Spinal cord (tissue), 10 donors: ENCODE measurements around the gene PHLDA2. TPM values are rescaled to one million over a fixed set of nuclear protein-coding genes. Genes with fewer than 3 reads are reported as not detected.

Experiments
- DNase-seq, 6 donors: peaks; one replicate each; pipeline versions ENCODE4 v3.0.0 to v3.0.0-alpha.2; 2013 to 2015; ENCODE audit warnings: low spot score in 6 of 6, low read depth in 4 of 6
- H3K27ac ChIP-seq: one replicate; pipeline ENCODE4 v1.5.1; 2013; ENCODE audit warnings: low read depth, low read length, control low read depth
- H3K27me3 ChIP-seq: one replicate; pipeline ENCODE4 v1.6.1; 2013; ENCODE audit warnings: low read length; ENCODE audit not compliant: control insufficient read depth, insufficient read depth
- H3K36me3 ChIP-seq: one replicate; pipeline ENCODE4 v1.6.1; 2013; ENCODE audit warnings: low read length; ENCODE audit not compliant: control insufficient read depth, insufficient read depth
- H3K4me1 ChIP-seq: one replicate; pipeline ENCODE4 v1.6.1; 2013; ENCODE audit warnings: low read length; ENCODE audit not compliant: control insufficient read depth, insufficient read depth
- H3K4me3 ChIP-seq: one replicate; pipeline ENCODE4 v1.5.1; 2013; ENCODE audit warnings: low read depth, low read length, control low read depth
- H3K9me3 ChIP-seq: one replicate; pipeline ENCODE4 v1.6.1; 2013; ENCODE audit warnings: low read length; ENCODE audit not compliant: control insufficient read depth, insufficient read depth
- WGBS: methylation state at CpG from one replicate; pipeline ENCODE4 v1.1.5; 2013; ENCODE audit warnings: missing lambda C conversion rate; ENCODE audit not compliant: insufficient coverage; 5-methylcytosine and 5-hydroxymethylcytosine counted together
- polyA plus RNA-seq, 2 donors: library from polyadenylated mRNA; unstranded; fragments of 120-200 nt; gene quantifications; one replicate each; pipeline ENCODE4 v1.2.1, GENCODE V29; 2013; ENCODE audit not compliant: insufficient read length in 2 of 2
- total RNA-seq, 2 donors: library from RNA; depleted of rRNA in 1 of 2; stranded (reverse); fragments of 120-200 nt in 1 of 2; fragments of >200 nt in 1 of 2; gene quantifications; one replicate each; pipeline versions ENCODE4 v1.2.3 to v1.2.4, GENCODE V29; 2013 to 2014
- donor health status: healthy.

PHLDA2 gene
- total and polyA plus RNA-seq, 4 donors: 0.30 to 2.8 (median 1.4) TPM

DNA sequence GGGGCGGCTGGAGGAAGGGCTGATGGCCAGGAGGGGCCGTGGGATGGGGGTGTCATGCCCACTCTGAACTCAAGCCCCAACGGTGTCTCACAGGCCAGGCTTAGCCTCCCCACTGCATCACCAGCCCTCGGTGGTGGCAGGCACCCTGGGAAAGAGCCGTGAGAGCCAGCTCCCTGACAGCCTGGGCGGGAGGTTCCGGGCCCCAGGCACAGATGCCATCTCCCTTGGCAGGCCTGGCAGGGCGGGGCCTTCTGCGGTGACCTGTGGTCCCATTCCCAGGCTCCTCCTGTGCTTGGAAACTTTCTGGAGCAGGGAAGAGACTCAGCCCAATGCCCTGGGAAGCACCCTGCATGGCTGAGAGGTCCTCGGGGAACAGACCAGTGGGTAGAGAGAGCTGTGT is 4.8 kb downstream of the PHLDA2 start:
- Histone ChIP-seq H3K4me3 (no peak overlapping the region), H3K4me1 (peaks cover 10% of the 10 kb centered on the region), H3K27me3 (peaks cover 23% of the 10 kb centered on the region), H3K9me3 (no peaks in the 10 kb centered on the region), H3K27ac (no peak overlapping the region), H3K36me3 (no peaks in the 10 kb centered on the region)
- 82% methylated on average over 9 of the region's 10 CpGs for WGBS
- no peak for DNase-seq

- H3K9me3 ChIP-seq: no peaks in the 10 kb centered on the region
- no peak overlapping the region for H3K27ac ChIP-seq
- 83% methylated on average over 22 of the region's 22 CpGs for WGBS
- peaks cover 18% of the 10 kb centered on the region for H3K27me3 ChIP-seq
- DNase-seq: no peak
- no peak overlapping the region for H3K4me3 ChIP-seq
- H3K4me1 ChIP-seq: peaks cover 7% of the 10 kb centered on the region
- no peaks in the 10 kb centered on the region for H3K36me3 ChIP-seq
Measured at GRCh38 chr11:2923446-2924375, 5.5 kb downstream of the PHLDA2 start.

DNA sequence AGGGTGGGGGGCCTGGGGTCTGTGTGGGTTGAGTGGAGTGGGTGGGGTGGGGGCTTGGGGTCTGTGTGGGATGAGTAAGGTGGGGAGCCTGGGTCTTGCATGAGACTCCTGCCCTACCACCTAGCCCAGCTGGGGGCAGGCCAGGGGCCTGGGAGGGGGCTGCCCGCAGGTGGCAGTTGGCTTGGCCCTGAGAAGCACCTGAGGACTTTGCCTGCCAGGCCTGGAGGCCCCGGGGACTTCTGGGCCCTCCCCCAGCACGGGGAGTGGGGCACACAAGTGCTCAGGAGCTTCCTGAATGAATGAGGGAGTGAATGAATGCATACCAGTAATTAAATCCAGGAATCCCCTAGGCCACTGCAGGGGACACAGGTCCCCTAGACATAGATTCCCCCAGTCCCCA is 6.6 kb downstream of the PHLDA2 start:
- no peak overlapping the region for H3K4me3 ChIP-seq
- H3K27me3 ChIP-seq: peaks cover 7% of the 10 kb centered on the region
- DNase-seq: no peak
- no peak overlapping the region for H3K27ac ChIP-seq
- 73% methylated on average over 1 of the region's 3 CpGs for WGBS
- H3K9me3 ChIP-seq: no peaks in the 10 kb centered on the region
- H3K4me1 ChIP-seq: no peaks in the 10 kb centered on the region
- H3K36me3 ChIP-seq: no peaks in the 10 kb centered on the region

- 89% methylated on average over 27 of the region's 29 CpGs for WGBS
- Histone ChIP-seq H3K4me1 (no peaks in the 10 kb centered on the region), H3K4me3 (no peak overlapping the region), H3K27me3 (no peaks in the 10 kb centered on the region), H3K9me3 (no peaks in the 10 kb centered on the region), H3K27ac (no peak overlapping the region), H3K36me3 (no peaks in the 10 kb centered on the region)
- DNase-seq: no peak
Measured at GRCh38 chr11:2921742-2922493, 7.3 kb downstream of the PHLDA2 start.

- WGBS: 90% methylated on average over 5 of the region's 16 CpGs
- Histone ChIP-seq H3K4me3 (no peak overlapping the region), H3K27ac (no peak overlapping the region), H3K9me3 (no peaks in the 10 kb centered on the region), H3K36me3 (no peaks in the 10 kb centered on the region), H3K4me1 (no peaks in the 10 kb centered on the region), H3K27me3 (no peaks in the 10 kb centered on the region)
- DNase-seq: no peak
Measured at GRCh38 chr11:2921261-2921660, 8.0 kb downstream of the PHLDA2 start.

- Histone ChIP-seq H3K4me1 (no peaks in the 10 kb centered on the region), H3K27ac (no peak overlapping the region), H3K4me3 (no peak overlapping the region), H3K9me3 (no peaks in the 10 kb centered on the region), H3K27me3 (no peaks in the 10 kb centered on the region), H3K36me3 (no peaks in the 10 kb centered on the region)
- 90% methylated on average over 11 of the region's 12 CpGs for WGBS
- no peak for DNase-seq
Measured at GRCh38 chr11:2920343-2920742, 8.9 kb downstream of the PHLDA2 start.

DNA sequence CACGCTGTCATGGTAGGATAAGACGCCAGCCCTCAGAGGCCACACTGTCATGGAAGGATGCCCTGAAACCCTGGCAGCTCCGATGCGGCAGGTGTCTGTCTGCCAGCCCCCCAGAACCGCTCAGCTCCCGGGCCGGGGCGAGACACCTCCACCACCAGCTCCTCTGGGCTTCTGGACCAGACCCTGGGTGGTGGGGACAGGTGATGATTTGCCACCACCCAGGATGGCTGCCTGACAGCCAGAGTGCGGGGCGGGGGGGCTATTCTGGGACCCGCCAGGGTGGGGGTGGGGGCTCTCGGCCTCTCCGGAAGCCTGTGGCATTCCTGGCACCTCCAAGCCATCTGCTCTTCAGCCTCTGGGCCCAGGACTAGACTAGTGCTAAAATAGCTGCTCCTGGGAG is 9.4 kb downstream of the PHLDA2 start:
- no peak overlapping the region for H3K27ac ChIP-seq
- H3K9me3 ChIP-seq: no peaks in the 10 kb centered on the region
- no peaks in the 10 kb centered on the region for H3K27me3 ChIP-seq
- WGBS: 84% methylated on average over 9 of the region's 13 CpGs
- no peak for DNase-seq
- H3K4me3 ChIP-seq: no peak overlapping the region
- no peaks in the 10 kb centered on the region for H3K4me1 ChIP-seq
- no peaks in the 10 kb centered on the region for H3K36me3 ChIP-seq

- Histone ChIP-seq H3K27ac (no peak overlapping the region), H3K36me3 (no peaks in the 10 kb centered on the region), H3K9me3 (no peaks in the 10 kb centered on the region), H3K4me1 (no peaks in the 10 kb centered on the region), H3K27me3 (no peaks in the 10 kb centered on the region), H3K4me3 (no peak overlapping the region)
- WGBS: 94% methylated on average over 9 of the region's 9 CpGs
- DNase-seq: no peak
Measured at GRCh38 chr11:2919188-2919587, 10.0 kb downstream of the PHLDA2 start.

DNA sequence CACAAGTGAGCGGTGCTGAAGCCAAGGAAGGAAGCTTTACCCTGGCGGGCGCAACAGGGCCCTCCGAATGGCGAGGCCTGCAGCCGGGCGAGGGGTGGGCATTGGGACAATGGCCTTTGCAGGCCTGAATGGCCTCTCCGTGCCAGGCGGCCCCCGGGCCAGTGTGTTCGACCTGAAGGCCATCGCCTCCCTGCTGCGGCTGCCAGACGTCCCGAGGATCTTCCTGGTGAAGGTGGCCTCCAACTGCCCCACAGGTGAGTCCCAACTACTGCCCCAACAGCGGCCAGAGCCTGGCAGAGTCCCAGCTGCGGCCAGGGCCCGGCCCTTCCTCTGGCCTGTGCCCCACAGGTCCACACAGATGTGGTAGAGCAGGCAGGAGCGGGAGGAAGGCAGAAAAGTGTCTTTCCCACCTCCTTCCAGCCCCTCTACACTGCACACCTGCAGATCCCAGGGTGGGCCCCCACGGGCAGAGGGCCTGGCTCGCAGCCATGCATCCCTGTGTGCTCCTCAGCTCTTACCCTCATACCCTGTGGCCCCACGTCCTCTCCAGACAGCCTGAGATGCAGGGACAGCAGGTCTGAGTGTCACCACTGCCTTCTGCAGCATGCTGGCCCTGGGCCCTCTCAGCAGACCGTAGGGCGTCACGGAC is 11.3 kb downstream of the PHLDA2 start:
- no peak for DNase-seq
- 80% methylated on average over 23 of the region's 25 CpGs for WGBS
- Histone ChIP-seq H3K4me1 (no peaks in the 10 kb centered on the region), H3K36me3 (no peaks in the 10 kb centered on the region), H3K27me3 (no peaks in the 10 kb centered on the region), H3K27ac (no peak overlapping the region), H3K9me3 (no peaks in the 10 kb centered on the region), H3K4me3 (no peak overlapping the region)
